ENCODE data around the gene RASSF8.

DNA sequence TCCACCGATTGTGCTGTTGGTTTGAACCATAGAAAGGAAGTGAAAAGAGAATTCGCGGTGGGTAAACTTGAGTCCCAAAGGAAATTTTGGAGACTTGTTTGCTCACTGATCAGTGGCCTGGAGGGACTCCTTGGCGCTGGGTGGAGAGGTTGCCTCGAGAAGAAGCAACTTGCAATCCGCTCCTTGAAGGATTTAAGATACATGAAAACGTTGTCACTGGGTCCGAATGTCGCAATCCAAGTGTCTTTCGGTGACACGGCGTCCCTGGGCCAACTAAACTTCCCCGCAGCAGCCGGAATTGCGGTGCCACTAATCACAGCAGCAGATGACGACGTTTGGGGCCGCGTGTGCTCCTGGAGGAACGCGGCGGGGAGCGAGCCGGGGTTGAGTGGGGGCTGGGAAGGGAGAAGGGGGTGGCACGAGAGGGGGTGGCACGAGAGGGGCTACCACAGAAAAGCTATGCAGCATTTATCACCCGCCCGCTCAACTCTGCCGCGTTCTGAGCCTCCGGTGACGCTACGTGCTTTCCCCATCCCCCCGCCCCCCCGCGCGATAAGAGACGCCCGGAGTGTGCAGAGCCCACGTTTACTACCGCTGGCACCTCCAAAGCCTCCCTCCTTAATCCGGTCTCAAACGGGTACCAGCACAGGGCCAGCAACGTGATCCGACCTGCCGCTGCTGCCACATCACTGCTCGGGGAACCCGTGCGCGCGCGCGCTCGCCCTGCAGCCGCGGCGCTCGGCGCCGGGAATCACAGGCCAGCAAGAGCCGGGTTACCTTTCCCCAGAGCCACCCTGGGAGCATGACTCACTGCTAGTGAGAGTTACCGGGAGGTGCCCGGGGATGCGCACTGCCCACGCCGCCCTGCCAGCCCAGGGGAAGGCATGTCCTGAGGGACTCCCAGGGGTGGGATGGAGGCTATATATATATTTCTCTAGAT lies 167.2 kb downstream of the RASSF8 start:
- TF ChIP-seq RBBP5 (IDR thresholded peaks at IDR 0.05; ENCODE audit: borderline replicate concordance, insufficient read depth, low read length, poor library complexity, severe bottlenecking) (no peak), ZNF253 (CRISPR knock-in tag; conservative IDR thresholded peaks at IDR 0.05) (no peak)
